GM19328 (cell line): ENCODE measurements around the gene SOCS1.

ENCODE experiments used
- ATAC-seq: cut with Tn5 transposase; IDR thresholded peaks from one replicate; pipeline ENCODE4 v1.9.1; 2021; ENCODE audit warnings: mild to moderate bottlenecking, moderate library complexity; ENCODE audit not compliant: unreplicated experiment

SOCS1 gene

GRCh38 chr16:11263737-11264136 lies 7.7 kb upstream of the SOCS1 start:
- no peak for ATAC-seq

- no peak for ATAC-seq
Observed at GRCh38 chr16:11262915-11263314, 6.9 kb upstream of the SOCS1 start.

GRCh38 chr16:11260596-11260966 lies 4.6 kb upstream of the SOCS1 start:
- ATAC-seq = no peak

- no peak for ATAC-seq
Observed at GRCh38 chr16:11259655-11260595, 3.9 kb upstream of the SOCS1 start.

- no peak for ATAC-seq
Observed at GRCh38 chr16:11258553-11259492, 2.8 kb upstream of the SOCS1 start.

- ATAC-seq = no peak
Observed at GRCh38 chr16:11257131-11257938, 1.3 kb upstream of the SOCS1 start.

GRCh38 chr16:11256661-11257130 lies 692 bp upstream of the SOCS1 start:
- no peak for ATAC-seq

- peak; percentile 0 for ATAC-seq
Observed at GRCh38 chr16:11254913-11255736, 879 bp downstream of the SOCS1 start.

GRCh38 chr16:11253995-11254912 lies 1.8 kb downstream of the SOCS1 start:
- no peak for ATAC-seq

GRCh38 chr16:11253009-11253994 lies 2.7 kb downstream of the SOCS1 start:
- no peak for ATAC-seq

GRCh38 chr16:11252482-11252931 lies 3.5 kb downstream of the SOCS1 start:
- no peak for ATAC-seq

- ATAC-seq = no peak
Observed at GRCh38 chr16:11251525-11252481, 4.2 kb downstream of the SOCS1 start.

GRCh38 chr16:11250786-11251524 lies 5.0 kb downstream of the SOCS1 start:
- ATAC-seq = no peak

- ATAC-seq = no peak
Observed at GRCh38 chr16:11250091-11250785, 5.8 kb downstream of the SOCS1 start.
